Suppressor macrophage (primary cell): ENCODE data around the gene EML6.
A peak's percentile ranks its signal among the peaks of the same experiment; 100 is the strongest.

Source experiments
- DNase-seq, 4 experiments: peaks; one replicate each; pipeline ENCODE4 v3.0.0-alpha.2; 2020 to 2022

The EML6 gene

GRCh38 chr2:54885891-54886290, 162.4 kb downstream of the EML6 start:
- no peak for DNase-seq

GRCh38 chr2:54887850-54888545, 164.5 kb downstream of the EML6 start:
- DNase-seq = no peak

- DNase-seq = no peak
These were observed 165.6 kb downstream of the EML6 start for GRCh38 chr2:54889053-54889452.

- no peak for DNase-seq
These were observed 168.4 kb downstream of the EML6 start for GRCh38 chr2:54891909-54892308.

- DNase-seq = no peak
These were observed 171.0 kb downstream of the EML6 start for GRCh38 chr2:54894467-54894866.

GRCh38 chr2:54895730-54896129, 172.3 kb downstream of the EML6 start:
- DNase-seq = peak; percentile 19 to 47 (median 36)

- DNase-seq = no peak
These were observed 174.2 kb downstream of the EML6 start for GRCh38 chr2:54897420-54898310.

- DNase-seq = no peak
These were observed 175.2 kb downstream of the EML6 start for GRCh38 chr2:54898456-54899226.

GRCh38 chr2:54899576-54900200, 176.2 kb downstream of the EML6 start:
- DNase-seq = peak; percentile 22 to 64 (median 54)

GRCh38 chr2:54901224-54901986, 177.9 kb downstream of the EML6 start:
- no peak for DNase-seq

GRCh38 chr2:54902763-54903162, 179.3 kb downstream of the EML6 start:
- peak in 2 of 4 experiments; percentile 18 to 20 for DNase-seq

- peak; percentile 80 to 94 (median 88) for DNase-seq
These were observed 180.5 kb downstream of the EML6 start for GRCh38 chr2:54903736-54904554.

GRCh38 chr2:54904836-54905235, 181.4 kb downstream of the EML6 start:
- DNase-seq = no peak

GRCh38 chr2:54906716-54907115, 183.3 kb downstream of the EML6 start:
- DNase-seq = no peak

- no peak for DNase-seq
These were observed 184.2 kb downstream of the EML6 start for GRCh38 chr2:54907663-54908062.

GRCh38 chr2:54908591-54908990, 185.1 kb downstream of the EML6 start:
- no peak for DNase-seq

GRCh38 chr2:54909001-54909400, 185.5 kb downstream of the EML6 start:
- DNase-seq = no peak

GRCh38 chr2:54912305-54912704, 188.8 kb downstream of the EML6 start:
- DNase-seq = no peak

- no peak for DNase-seq
These were observed 189.4 kb downstream of the EML6 start for GRCh38 chr2:54912893-54913292.

GRCh38 chr2:54914637-54915036, 191.2 kb downstream of the EML6 start:
- no peak for DNase-seq

- no peak for DNase-seq
These were observed 191.6 kb downstream of the EML6 start for GRCh38 chr2:54915101-54915500.
